H1 (cell line): ENCODE results near the gene RAPGEF5. TPM values are rescaled to one million over a fixed set of nuclear protein-coding genes. Genes with fewer than 3 reads are reported as not detected.

Source experiments
- EP300 ChIP-seq, 2 experiments: IDR thresholded peaks; 1 replicate in 1 of 2; 2 replicates in 1 of 2; pipeline ENCODE4 v1.6.1; 2011 to 2012; ENCODE audit warnings: low read depth in 2 of 2, low read length in 2 of 2, mild to moderate bottlenecking in 2 of 2, borderline replicate concordance in 1 of 2, inconsistent platforms in 1 of 2, moderate library complexity in 1 of 2
- polyA plus RNA-seq, 7 experiments: library from polyadenylated mRNA; depleted of rRNA in 3 of 7; stranded (reverse) in 5 of 7; unstranded in 2 of 7; fragments of >200 nt in 5 of 7; fragments of 200-250 nt in 2 of 7; gene quantifications; 1 replicate in 5 of 7; 2 replicates in 1 of 7; 4 replicates in 1 of 7; pipeline versions ENCODE4 v1.2.1 to v1.2.3, GENCODE V29; 2011 to 2013; ENCODE audit warnings: missing spikeins in 2 of 7, mixed read lengths in 2 of 7
- total RNA-seq: library from RNA; stranded (reverse); fragmentation: NEBNext Ultra II Directional; extraction: Animal tissue kit (Norgen Biotek cat#: 25700); gene quantifications from 2 replicates; pipeline ENCODE4 v1.2.1, GENCODE V29; 2021
- TF ChIP-seq, protein P1 (sequence below): IDR thresholded peaks from 2 replicates; pipeline ENCODE4 v1.6.1; 2012; ENCODE audit warnings: inconsistent platforms

Gene RAPGEF5
- total and polyA plus RNA-seq, 2 of the 8 experiments (the other 6 are each of a cell fraction or from before 2014, with no cell fraction given): 4.4 to 22.9 TPM

DNA sequence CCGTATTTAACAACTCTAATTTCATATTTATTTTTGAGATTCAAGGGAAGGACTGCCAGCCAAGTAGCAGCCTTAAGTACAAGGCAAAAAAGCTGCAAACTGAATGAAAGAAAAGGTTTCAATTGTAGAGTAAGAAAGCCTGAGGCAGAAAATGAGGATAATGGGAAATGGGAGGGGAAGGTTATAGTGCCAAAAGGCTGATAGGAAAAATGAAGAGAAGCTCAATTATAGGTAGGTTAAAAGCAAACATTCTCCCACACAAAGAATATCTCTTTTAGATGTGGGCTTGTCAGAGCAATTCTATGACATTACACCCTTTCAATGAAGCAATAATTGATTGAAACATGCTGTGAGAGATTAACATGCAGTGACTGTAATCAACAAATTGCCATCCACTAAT is 175.3 kb downstream of the RAPGEF5 start (continued):
- TF ChIP-seq EP300 (IDR thresholded peaks at IDR 0.05; ENCODE audit: borderline replicate concordance in 1 of 2, low read depth in 2 of 2, low read length in 2 of 2): no peak
- TF ChIP-seq, protein P1, sequence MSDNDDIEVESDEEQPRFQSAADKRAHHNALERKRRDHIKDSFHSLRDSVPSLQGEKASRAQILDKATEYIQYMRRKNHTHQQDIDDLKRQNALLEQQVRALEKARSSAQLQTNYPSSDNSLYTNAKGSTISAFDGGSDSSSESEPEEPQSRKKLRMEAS: no peak
- TF ChIP-seq, all 59 proteins: peak for 0
